NCI-H128 (cell line): ENCODE results near the gene YWHAG.
"Not testable (repeated sequence)": the region's sequence is repeated elsewhere in the genome, so short reads cannot be mapped to it uniquely, and the experiment has no call there.

Source experiments
- DNase-seq: peaks from one replicate; lab custom pipeline; 2025; ENCODE audit not compliant: unreplicated experiment; lab: John Stamatoyannopoulos, UW

YWHAG gene

DNA sequence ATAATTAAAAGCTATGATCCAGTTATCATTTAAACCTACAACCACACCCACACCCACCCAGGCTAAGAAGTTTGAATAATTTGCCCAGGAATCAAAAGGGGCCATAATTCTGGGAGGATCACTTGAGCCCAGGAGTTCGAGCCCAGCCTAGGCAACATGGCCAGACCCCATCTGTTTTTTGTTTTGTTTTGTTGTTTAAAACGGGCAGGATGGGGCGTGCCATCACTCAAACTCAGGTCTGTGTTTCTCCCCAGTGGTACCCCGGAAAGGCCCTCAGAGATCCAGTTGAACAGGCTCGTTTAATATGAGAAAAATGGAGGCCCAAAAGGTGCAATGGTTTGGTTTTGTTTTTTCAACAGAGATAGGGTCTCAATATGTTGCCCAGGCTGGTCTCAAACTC is 33.0 kb downstream of the YWHAG start:
- DNase-seq = no peak

DNA sequence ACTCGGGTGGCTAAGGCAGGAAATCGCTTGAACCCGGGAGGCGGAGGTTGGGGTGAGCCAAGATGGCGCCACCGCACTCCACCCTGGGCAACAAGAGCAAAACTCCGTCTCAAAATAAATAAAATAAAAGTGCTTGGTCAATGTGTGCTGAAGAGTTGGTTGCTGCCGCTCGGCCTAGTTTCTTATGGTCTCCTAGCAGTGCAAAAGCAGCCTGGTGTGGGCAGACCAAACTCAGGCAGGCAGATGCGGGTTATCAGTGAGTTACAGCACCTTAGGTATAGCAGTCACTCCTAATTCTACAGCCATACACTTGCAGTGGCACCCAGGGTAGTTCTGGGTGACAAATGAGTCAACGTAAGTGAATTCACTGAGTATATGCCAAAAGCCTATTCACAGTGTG is 33.7 kb downstream of the YWHAG start:
- no peak for DNase-seq

DNA sequence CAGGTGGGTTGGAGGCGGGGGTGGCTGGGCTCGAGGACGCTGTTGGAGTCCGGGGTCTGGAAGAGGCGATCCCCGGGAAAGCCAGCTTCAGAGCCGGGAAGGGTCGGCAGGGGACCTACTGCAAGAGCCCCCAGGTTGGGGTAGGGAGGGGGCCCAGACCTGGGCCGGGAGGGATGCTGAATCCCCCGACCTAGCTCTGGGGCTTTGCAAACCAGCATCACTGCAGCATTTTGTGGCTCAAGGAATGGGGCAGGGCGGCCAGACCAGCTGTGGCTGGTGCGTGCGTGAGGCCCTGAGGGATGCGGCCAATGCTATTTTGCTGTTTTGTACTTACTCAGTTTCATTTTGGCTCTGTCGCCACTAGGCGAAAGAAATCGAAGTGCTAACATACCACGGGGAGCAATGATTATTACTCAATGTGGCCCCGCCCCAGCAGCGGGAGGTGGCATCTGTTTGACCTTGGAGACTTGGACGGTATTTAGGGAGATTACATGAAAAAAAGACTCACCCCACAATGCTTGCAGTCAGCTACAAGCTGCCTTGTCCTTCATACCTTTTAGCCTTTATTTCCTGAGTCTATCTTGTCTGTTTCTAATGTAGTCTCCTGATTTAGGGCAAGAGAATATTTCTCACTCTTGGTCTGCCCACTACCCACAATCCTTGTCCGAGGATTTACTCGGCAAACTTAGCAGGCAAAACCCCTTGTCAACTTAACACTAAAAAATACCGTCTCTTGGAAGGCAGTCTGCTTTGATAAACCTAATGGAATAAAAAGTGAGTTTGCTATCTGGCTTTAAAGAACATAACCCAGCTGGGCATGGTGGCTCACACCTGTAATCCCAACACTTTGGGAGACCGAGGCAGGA is 40.1 kb downstream of the YWHAG start:
- DNase-seq = no peak

DNA sequence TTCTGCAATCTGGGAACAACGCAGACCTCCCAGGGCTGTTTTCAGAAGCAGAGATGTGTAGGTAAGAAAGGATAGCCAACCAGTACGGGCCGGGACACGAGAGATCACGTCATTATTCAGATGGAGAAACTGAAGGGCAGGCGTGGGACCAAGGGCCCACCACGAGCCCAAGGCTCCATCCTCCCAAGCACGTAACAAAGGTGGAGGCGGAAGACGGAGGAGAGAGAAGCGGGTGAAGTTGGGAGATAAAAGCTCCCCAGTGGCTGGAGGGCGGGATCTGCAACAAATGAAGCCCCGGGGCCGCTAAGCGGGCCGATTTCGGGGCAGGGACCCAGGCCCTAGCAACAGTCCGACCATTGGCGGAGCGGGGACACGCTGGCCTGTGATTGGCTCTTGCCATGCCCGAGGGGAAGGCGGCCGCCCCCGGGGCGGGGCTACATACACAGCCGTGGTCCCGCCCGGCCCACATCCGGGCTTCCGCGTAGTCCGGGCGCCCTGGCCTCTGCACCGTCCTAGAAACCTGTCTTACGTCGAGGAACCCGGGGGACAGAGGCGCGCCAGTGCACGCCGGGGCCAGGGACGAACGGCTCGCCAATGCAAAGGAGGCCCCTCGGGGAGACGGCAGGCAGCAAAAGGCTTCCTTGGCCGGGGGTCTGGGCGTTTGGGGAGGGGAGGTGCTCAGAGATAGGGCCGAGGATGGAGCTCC is 40.9 kb downstream of the YWHAG start:
- peak; percentile 94 for DNase-seq

DNA sequence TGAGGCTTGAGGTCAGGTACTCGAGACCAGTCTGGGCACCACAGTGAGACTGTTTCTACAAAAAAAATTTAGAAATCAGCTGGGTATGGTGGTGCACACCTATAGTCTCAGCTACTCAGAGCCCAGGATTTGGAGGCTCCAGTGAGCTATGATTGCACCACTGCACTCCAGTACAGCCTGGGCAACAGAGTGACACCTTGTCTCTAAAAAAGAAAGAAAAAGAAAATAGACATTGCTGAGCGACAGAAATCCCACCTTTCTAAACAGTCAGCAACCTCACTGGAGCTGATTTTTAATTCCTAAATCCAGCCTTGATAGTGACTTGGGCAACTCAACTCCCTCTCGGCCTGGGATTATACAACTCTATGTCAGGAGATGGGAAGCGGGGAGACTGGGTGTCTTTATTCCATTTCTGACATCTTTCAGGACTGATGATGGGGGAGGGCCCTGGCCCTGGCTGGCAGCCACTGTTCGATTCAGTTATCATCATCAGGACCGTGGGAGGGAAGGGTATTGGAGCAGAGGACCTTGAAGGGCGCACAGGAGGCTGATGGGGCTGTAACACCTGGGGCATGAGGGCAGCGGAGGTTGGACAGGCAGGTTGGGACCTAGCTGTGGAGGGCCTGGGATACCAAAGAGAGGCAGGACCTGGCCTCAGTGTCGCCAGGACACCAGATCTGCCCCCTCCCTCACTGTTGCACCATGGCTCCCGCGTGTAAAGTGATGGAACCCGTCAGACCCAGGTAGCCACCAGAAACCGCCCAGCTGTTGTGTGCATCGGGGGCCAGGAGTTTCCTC is 41.6 kb downstream of the YWHAG start:
- DNase-seq = no peak

DNA sequence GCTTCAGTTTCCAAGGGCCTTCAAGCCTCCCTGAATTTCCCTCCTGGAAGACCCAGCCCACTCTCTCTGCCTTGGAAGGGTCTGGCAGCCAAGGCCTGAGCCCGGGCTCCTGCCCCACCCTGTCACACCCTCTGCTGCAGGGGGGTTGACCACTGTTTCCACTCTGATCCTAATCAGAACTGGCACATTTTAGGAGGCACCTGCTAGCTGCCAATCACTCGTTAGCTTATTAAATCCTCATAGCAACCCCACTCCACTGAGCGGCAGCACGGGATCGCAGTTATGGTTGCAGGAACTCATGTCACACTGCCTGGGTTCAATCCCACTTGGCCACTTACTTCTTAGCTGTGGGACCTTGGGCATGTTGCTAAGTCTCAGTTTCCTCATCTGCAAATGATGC is 43.4 kb downstream of the YWHAG start:
- DNase-seq = no peak

DNA sequence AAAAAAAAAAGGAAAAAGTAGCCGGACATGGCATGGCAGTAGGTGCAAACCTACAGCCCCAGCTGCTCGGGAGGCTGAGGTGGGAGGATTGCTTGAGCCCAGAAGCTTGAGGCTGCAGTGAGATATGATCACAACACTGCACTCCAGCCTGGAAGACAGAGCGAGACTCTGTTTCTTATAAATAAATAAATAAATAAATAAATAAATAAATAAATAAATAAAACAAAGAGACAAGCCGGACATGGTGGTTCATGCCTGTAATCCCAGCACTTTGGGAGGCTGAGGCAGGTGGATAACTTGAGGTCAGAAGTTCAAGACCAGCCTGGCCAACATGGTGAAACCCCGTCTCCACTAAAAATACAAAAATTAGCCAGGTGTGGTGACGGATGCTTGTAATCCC is 44.1 kb downstream of the YWHAG start:
- DNase-seq = not testable (repeated sequence)

DNA sequence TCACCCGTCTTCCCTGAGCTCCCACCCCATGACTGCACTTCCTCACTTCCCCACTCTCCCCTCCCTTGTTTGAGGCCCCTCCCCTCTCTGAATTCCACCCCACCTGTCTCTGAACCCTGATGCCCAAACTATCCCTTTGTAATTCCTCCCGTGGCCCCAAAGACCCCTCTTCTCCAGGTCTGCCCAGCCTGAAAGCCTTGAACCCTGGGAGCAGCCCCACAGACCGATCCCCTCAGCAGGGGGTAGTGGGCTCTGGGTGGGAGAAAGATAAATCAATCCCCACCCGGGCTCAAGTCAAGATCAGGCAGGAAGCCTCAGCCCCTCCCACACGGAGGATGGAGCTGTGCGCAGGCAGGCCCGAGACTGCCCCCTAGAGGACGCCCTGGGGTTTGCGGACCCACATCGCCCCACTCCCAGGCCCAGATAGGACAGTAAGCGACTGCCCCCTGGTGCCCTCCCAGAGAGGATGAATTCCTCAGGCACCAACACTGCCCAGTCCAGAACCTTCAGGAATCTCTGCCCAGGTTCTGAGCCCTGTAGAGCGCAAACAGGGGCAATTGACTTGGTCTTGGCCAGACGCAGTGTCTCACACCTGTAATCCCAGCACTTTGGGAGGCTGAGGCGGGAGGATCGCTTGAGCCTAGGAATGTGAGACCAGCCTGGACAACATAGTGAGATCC is 44.6 kb downstream of the YWHAG start:
- DNase-seq = peak; percentile 49

DNA sequence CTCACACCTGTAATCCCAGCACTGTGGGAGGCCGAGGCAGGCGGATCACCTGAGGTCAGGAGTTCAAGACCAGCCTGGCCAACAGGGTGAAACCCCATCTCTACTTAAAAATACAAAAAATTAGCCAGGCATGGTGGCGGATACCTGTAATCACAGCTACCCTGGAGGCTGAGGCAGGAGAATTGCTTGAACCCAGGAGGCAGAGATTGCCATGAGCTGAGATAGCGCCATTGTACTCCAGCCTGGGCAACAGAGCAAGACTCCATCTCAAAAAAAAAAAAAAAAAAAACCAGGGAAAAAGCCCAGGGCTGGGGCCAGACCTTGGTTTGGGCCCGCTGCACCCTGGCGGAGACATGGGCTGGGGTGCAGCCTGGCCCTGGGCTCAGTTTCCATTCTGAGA is 47.0 kb downstream of the YWHAG start:
- DNase-seq = not testable (repeated sequence)

DNA sequence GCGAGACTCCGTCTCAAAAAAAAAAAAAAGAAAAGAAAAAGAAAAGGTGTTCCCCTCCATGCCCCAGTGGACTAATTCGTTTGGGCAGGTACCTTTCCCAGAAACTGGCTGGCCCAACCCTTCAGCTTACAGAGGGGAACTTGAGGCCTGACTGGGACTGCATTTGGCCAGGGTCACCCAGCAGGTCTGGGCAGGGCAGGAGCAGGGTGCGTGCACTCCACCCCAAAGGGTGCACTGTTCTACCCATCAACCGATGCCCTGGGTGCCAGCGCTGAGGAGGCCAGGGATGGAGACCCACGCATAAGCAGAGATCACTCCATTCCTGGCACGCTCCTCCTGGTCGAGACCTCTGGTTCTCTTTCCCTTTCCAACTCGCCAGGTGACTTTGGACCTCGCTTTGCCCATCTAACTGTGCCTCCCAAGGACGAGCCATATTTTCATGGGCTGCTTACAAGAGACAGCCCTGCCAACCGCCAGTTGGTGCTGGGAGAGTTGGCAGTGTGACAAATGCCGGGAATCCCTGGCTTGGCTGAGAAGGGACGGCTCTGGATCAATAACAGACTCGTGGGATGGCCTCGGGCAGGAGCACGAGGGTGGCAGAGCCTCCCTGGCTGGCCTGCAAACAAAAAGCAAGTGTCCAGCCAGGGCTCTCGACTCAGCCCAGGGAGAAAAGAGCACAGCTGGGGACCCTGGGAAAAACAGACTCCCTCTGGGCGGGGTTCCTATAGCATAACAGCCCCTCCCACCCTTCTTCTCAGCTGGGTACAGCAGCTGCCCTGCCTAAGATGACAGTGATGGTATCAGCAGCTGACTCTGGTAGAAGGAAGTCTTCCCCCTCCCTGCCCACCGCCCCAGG is 48.5 kb downstream of the YWHAG start:
- peak; percentile 35 for DNase-seq

DNA sequence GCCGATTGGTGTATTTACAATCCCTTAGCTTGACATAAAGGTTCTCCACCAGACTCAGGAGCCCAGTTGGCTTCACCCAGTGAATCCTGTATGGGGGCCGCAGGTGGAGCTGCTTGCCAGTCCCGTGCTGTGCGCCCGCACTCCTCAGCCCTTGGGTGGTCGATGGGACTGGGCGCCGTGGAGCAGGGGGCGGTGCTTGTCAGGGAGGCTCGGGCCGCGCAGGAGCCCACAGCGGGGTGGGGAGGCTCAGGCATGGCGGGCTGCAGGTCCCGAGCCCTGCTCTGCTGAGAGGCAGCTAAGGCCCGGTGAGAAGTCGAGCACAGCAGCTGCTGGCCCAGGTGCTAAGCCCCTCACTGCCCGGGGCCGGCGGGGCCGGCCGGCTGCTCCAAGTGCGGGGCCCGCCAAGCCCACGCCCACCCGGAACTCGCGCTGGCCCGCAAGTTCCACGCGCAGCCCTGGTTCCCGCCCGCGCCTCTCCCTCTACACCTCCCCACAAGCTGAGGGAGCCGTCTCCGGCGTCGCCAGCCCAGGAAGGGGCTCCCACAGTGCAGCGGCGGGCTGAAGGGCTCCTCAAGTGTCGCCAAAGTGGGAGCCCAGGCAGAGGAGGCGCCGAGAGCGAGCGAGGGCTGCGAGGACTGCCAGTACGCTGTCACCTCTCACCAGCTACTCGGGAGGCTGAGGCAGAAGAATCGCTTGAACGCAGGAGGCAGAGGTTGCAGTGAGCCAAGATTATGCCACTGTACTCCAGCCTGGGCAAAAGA is 49.3 kb downstream of the YWHAG start:
- DNase-seq = not testable (repeated sequence)

DNA sequence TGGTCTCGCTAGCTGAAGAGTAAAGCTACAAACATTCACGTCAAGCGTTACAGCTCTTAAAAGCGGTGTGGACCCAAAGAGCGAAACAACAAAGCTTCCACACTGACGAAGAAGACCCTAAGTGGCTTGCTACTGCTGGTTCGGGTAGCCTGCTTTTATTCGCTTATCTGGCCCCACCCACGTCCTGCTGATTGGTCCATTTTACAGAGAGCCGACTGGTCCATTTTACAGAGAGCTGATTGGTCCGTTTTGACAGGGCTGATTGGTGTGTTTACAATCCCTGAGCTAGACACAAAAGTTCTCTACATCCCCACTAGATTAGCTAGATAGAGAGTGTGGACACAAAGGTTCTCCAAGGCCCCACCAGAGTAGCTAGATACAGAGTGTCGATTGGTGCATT is 49.9 kb downstream of the YWHAG start:
- DNase-seq = not testable (repeated sequence)

DNA sequence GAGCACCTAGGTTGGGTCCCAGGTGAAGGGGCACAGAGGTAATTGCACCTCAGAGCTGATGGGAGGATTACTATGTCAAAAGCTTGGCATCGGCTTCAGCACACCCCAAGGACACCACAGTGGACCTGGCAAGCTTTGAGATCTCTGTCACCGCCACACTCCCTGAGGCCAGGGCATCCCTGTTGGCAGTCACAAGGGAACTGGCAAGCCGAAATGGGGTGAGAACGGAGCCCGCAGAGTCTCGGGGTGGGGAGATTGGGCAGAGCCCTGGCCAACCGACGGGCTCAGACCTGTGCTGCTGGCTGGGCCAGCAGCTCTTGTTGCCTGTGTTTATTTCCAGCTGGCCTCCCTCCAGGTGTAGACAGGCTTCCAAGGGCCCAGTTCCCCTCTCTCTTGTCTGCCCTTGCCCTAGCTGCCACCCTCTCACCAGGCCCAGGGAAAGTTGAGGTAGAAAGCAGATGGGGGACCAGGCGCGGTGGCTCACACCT is 53.9 kb downstream of the YWHAG start:
- no peak for DNase-seq

DNA sequence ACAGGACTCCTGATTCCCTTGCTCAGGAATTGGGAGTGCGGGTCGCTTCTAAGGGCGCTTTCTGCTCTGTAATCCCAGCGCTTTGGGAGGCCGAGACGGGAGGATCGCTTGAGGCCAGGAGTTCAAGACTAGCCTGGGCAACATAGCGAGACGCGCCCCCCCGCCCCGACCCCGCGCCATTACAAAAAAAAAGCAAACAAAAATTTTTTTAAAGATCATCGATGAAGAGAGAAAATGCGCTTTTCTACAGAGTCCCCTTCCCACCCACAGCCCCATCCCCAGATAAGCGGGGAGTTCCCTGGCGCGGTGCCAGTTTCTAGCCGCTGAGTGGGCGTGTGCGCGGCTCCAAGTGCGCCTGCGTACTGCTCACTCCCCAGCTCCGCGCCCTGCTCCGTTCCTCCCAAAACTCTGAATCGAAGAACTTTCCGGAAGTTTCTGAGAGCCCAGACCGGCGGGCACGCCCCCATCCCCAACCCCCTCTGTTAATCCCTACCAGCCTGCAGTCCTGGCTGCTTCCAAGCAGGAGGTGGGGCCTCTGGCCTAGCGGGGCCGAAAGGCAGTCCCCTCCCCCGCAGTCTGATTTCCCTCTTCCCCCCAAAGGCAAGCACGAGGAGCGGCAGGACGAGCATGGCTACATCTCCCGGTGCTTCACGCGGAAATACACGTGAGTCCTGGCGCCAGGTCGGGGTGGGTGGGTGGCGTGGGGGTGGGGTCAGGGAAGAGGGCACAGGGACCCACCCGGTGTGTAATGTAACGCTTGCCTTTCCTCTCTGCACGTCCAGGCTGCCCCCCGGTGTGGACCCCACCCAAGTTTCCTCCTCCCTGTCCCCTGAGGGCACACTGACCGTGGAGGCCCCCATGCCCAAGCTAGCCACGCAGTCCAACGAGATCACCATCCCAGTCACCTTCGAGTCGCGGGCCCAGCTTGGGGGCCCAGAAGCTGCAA is 55.3 kb downstream of the YWHAG start:
- DNase-seq = peak; percentile 37

DNA sequence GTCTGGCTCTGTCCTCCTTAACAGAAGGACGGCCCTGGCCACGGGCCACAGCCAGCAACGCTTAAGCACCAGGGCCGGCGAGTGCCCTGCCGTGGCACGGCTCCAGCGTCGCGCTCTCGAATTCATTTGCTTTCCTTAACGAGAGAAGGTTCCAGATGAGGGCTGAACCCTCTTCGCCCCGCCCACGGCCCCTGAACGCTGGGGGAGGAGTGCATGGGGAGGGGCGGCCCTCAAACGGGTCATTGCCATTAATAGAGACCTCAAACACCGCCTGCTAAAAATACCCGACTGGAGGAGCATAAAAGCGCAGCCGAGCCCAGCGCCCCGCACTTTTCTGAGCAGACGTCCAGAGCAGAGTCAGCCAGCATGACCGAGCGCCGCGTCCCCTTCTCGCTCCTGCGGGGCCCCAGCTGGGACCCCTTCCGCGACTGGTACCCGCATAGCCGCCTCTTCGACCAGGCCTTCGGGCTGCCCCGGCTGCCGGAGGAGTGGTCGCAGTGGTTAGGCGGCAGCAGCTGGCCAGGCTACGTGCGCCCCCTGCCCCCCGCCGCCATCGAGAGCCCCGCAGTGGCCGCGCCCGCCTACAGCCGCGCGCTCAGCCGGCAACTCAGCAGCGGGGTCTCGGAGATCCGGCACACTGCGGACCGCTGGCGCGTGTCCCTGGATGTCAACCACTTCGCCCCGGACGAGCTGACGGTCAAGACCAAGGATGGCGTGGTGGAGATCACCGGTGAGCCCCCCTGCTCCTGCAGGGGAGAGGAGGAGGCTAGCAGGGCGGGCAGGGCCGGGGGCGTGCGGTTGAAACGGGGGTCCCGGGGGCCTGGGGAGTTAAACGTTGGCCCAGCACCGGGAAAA is 56.2 kb downstream of the YWHAG start, which contains the start of gene HSPB1:
Gene HSPB1, plus strand, starts transcription at position 327 of the 855 bp plus-strand sequence. Its CDS starts 40 bp downstream, at position 367.
- peak; percentile 67 for DNase-seq

DNA sequence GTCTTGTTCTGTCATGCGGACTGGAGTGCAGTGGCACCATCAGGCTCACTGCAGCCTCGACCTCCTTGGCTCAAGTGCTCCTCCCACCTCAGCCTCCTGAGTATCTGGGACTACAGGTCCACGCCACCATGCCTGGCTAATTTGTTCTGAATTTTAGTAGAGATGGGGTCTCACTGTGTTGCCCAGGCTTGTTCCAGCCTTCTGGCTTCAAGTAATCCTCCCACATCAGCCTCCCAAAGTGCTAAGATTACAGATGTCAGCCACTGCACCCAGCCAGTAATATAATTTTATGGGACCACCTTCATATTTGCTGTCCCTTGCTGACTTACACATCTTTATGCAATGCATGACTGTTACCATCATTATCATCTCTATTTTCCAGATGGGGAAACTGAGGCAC is 57.8 kb downstream of the YWHAG start:
- DNase-seq = no peak

DNA sequence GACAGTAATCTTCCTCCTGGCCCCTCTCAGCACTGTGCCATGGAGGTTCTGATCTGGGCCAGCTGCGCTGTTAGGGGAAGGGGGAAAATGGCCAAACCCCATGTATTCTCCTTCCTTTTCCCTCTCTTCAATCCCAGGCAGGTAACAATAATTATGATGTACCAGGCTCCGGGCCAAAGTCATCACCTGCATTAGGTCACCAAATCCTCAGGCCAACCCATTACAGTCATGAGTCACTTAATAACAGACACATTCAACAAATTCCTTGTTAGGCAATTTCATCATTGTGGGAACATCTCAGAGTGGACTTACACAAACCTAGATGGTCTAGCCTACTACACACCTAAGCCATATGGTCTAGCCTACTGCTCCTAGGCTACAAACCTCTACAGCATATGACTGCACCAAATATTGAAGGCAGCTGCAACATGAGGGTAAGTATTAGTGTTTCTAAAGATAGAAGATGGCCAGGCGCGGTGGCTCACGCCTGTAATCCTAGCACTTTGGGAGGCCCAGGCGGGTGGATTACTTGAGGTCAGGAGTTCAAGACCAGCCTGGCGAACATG is 58.5 kb downstream of the YWHAG start:
- no peak for DNase-seq
